ENCODE results near the gene LMNTD2.

LMNTD2 gene, protein sequence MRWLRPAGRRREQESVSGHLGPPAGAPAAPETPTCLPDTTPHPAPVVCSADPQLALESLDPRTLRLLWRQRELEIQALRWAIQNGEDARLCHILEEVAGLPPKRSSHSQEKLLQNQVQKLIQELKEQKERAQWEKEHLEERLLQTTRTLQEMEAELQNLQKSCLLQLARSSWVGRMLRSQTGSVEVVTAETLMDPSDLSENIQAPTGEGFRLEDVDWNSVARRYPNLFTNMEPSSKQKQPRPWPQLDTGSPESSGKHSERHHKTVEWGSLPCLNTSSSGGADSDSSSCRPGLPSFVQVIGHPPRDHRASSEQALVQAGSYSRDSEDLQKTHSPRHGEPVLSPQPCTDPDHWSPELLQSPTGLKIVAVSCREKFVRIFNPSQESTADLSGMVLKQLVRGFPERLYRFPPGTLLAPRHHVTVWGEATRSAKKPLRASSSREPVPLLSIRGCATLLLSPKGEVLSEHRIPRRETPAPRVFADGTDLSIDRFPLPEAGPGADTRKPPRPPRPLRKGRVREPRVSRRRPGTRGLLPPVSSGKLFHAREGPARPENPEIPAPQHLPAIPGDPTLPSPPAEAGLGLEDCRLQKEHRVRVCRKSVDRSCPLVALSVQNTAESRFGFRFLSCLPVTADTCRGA

DNA sequence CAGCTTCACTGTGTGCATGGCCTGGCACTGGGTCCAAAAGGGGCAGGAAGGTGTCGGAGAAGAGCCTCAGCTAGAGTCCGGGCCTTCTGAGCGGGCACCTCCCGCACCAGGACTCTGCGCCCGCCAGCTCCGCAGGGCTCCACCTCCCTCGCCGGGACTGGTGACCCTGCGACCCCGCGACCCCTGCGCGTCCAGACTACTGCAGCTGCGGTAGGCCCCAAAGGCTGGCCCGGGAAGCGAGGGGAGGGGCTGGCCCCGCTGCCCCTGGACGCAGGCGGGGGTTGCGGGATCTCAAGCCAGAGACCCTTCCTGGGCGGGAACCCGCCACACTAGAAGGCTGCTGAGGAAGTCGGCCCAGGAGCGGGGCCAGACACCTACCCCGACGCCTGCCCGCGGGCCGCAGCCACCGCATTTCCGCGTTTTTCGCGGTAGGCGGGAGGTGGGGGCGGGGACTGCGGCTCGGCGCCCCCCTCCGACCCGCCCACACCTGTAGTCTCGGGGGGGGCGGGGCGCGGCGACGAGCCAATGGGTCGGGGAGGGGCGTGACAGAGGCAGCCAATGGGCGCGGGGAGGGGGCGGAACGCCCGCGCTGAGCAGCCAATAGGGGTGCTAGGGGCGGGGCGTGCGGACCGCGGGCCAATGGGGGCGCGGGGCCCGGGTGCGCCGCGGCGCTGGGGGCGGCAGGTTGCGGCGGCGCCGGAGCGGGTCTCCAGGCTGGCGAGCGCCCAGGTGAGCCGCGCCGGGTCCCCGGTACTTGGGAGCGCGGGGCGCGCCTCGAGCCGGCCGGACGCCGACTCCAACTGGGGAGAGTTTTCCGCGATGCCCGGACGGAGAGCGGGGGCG is at the start of gene LMNTD2, which contains the start of gene RASSF7:
LMNTD2 (minus strand) TSS at position 434 of the 843 bp plus-strand sequence; CDS start at position 412, 22 bp downstream.
RASSF7 (plus strand) TSS at position 666 of the 843 bp plus-strand sequence. CDS start 799 bp downstream, outside the sequence.
- DNase-seq: peak; percentile 93 to 96

DNA sequence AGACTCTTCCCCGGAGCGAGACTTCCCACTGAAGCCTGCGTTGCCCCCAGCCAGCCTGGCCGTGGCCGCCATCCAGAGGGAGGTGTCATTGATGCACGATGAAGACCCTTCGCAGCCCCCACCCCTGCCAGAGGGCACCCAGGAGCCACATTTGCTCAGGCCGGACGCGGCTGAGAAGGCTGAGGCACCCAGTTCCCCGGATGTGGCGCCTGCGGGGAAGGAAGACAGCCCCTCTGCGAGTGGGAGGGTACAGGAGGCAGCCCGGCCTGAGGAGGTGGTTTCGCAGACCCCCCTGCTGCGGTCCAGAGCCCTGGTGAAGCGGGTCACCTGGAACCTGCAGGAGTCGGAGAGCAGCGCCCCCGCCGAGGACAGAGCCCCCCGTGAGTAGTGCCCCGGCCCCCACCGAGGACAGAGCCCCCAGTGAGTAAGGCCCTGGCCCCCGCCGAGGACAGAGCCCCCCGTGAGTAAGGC is 48.8 kb upstream of the LMNTD2 start:
- DNase-seq: no peak

- DNase-seq: no peak
These were observed 48.3 kb upstream of the LMNTD2 start for GRCh38 chr11:608791-609251.

DNA sequence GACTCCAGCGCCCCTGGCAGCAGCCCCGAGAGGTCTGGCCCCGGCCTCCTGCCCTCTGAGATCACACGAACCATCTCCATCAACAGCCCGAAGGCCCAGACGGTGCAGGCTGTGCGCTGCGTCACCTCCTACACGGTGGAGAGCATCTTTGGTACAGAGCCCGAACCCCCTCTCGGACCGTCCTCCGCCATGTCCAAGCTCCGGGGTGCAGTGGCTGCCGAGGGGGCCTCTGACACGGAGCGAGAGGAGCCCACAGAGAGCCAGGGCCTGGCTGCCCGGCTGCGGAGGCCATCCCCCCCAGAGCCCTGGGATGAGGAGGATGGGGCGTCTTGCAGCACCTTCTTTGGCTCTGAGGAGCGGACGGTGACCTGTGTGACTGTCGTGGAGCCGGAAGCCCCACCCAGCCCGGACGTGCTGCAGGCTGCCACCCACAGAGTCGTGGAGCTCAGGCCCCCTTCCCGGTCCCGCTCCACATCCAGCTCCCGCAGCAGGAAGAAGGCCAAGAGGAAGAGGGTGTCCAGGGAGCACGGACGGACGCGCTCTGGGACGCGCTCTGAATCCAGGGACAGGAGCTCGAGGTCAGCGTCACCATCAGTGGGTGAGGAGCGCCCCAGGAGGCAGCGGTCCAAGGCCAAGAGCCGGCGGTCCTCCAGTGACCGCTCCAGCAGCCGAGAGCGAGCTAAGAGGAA is 47.6 kb upstream of the LMNTD2 start:
- DNase-seq: no peak

DNA sequence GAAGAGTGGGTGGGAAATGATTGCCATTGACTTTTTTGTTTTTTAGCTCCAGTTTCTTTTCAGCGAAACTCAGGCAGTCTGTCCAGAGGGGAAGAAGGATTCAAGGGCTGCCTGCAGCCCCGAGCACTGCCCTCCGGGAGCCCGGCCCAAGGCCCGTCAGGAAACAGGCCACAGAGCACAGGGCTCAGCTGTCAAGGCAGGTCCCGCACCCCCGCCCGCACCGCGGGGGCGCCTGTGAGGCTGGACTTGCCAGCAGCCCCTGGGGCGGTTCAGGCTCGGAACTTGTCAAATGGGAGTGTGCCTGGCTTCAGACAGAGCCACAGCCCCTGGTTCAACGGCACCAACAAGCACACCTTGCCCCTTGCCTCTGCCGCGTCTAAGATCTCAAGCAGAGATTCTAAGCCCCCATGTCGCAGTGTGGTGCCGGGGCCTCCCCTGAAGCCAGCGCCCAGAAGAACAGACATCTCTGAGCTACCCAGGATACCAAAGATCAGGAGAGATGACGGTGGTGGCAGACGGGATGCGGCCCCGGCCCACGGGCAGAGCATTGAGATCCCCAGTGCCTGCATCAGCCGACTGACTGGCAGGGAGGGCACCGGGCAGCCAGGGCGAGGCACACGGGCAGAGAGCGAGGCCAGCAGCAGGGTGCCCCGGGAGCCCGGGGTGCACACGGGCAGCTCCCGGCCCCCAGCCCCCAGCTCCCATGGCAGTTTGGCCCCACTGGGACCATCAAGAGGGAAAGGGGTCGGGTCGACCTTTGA is 46.7 kb upstream of the LMNTD2 start:
- DNase-seq: no peak

DNA sequence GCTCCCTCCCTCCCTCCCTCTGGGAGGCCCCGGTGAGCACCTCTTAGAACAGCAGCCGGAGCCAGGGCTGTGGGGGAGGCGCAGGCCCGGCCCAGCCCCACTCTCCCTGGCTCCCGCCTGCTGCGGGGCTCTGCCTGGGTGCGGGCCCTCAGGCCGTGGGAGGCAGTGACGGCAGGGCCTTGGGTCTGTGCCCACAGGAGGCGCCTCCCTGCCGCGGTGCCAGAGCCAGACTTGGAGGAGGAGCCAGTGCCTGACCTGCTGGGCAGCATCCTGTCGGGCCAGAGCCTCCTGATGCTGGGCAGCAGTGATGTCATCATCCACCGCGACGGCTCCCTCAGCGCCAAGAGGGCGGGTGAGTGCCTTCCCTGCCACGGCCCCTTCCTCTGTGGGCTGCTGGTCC is 45.7 kb upstream of the LMNTD2 start:
- no peak for DNase-seq

DNA sequence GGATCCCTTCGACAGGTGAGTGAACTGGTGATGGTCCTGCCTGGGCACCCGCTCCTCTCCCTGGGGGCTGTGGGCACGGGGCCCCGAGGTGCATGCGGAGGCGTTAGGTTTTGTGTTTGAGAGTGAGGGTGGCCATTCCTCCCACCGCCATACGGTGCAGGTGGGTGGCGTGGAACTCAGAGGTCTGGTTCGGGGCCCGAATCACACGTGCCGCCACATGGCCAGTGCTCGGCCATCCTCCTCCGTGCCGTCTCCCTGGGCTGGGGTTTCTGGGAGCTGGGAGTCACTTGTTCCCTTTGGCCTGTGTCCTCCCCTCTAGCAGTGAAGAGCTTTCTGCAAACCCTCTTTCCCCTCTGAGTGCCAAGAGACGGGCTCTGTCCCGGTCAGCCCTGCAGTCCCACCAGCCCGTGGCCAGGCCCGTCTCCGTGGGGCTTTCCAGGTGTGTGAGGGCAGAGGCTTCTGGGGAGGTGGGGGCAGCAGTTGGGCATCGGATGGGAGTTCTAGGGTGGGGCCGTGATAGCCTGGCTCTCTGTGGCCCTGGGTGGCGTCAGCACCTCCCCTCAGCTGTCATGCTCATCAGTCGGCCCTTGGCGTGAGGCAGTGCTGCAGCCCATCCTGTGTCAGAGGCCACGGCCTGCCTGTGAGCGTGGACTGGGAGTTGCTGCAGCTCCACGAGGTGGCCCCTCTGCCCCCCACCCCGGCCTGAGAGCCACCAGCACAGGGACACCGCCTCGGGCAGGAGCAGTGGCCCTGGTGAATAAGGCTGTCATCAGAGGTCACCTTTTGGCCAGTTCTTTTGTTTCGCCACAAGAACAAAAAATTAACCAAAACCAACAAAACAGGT is 45.0 kb upstream of the LMNTD2 start:
- DNase-seq: no peak

DNA sequence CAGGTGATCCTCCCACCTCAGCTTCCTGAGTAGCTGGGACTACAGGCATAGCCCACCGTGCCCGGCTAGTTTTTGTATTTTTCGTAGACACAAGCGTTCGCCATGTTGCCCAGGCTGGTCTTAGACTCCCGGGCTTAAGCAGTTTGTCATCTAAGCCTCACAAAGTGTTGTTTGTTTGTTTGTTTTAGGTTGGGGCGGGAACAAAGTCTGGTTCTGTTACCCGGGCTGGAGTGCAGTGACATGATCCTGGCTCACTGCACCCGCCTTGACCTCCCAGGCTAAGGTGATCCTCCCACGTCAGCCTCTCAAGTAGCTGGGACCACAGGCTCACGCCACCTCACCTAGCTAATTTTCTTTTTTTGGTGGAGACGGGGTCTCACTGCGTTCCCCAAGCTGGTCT is 42.6 kb upstream of the LMNTD2 start:
- no peak for DNase-seq

DNA sequence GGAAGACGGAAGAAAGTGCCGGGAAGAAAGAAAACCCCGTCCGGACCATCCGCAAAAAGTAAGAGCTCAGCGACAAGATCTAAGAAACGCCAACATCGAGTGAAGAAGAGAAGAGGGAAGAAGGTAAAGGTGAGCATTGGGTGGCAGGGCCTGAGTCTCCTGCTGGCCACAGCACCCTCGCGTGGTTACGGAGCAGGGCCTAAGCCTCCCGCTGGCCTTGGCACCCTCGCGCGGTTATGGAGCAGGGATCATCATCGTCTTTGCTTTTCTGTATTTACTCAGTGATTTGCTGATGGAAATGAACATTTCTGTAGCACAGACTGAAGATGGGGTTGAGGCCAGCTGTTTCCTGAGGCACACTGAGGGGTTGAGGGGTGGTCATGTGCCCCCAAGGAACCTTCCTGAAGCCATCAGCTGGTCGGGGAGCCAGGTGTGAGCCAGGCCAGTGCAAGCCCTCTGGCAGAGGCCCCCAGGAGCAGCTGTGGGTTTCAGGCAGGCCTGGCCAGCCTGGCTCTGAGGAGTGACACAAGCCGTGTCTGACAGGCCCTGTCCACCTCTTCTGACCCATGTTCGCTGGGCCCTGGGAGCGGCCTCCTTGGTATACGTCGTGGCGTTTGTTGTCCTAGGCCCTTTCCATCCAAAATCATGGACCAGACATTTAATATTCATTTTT is 41.2 kb upstream of the LMNTD2 start:
- no peak for DNase-seq

- DNase-seq: no peak
These were observed 37.6 kb upstream of the LMNTD2 start for GRCh38 chr11:598005-598680.

GRCh38 chr11:597166-597725 is 36.7 kb upstream of the LMNTD2 start:
- no peak for DNase-seq

DNA sequence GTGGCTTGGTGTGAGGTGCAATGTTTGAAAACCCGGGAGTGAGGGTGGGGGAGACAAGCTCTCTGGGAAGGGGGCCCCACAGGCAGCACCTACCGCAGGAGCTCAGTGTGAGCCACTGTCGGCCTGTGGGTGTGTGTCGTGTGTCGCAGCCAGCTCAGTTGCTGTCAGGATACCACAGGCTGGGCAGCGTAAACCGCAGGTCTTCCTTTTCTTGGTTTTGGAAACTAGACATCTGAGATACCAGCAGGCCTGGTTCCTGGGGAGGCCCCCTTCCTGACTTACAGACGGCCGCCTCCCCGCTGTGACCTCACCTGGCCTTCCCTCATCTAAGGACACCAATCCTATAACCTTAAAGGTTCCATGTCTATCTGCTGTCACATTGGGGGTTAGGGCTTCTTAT is 35.8 kb upstream of the LMNTD2 start:
- DNase-seq: no peak

- no peak for DNase-seq
These were observed 34.9 kb upstream of the LMNTD2 start for GRCh38 chr11:595400-595799.

DNA sequence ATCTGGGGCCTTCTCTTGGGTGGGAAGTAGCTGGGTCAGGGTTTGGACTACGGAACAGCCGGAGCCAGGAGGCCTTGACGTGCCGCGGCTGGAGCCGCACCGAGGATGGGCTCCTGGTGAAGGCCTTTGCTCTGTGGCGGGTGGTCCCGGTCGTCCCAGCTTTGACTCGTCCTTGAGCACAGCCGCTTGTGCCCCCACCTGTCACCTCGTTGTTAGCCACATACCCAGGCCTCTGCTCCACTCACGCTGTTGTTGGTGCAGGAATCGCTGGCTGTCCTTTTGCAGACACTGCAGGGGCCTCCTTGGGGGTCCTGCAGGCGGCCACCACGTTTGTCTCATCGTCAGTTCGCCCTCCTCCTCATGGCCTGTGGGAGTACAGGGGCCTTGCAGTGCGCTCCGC is 32.8 kb upstream of the LMNTD2 start:
- no peak for DNase-seq

- no peak for DNase-seq
These were observed 32.4 kb upstream of the LMNTD2 start for GRCh38 chr11:592918-593317.

DNA sequence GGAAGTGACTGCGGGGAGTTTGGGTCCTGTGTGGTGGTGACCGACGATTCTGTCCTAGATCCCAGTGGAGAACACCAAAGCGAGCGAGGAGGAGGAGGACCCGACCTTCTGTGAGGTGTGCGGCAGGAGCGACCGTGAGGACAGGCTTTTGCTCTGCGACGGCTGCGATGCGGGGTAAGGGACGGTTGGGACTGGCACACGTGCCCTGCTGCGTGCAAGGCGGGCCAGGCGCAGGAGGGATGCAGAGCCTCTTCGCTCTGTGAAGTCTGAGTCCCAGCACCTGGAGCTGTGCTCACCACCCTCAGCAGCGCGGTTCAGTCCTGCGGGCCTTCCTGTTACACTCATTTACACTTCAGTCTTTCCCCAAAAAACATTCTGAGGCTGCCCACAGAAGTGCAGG is 32.0 kb upstream of the LMNTD2 start:
- DNase-seq: no peak

DNA sequence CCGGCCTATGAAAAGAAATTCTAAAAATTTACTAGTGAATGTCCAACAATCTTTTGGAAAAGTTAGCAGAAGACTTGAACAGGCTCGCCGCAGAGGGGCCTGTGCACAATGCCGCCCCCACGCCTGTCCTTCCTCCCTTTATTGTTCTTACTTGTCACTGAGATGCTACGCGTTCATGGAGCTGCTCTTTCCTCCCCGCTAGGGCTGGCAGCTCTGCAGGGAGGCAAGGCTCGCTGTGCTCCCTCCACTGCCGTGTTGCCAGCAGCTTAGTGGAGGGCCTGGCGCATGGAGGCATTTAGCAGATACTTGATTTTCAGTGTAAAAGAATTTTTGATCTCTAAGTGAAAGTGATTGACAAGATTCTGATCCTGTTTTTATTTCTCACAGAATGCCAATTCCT is 30.5 kb upstream of the LMNTD2 start:
- DNase-seq: no peak

DNA sequence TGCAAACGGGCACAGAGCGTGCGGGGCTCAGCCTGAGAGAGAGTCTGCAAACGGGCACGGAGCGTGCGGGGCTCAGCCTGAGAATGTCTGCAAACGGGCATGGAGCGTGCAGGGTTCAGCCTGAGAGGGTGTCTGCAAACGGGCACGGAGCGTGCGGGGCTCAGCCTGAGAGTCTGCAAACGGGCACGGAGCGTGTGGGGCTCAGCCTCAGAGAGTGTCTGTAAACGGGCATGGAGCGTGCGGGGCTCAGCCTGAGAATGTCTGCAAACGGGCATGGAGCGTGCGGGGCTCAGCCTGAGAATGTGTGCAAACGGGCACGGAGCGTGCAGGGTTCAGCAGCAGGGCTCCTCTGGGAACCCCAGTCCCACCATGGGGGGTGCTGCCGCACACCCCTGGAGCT is 29.3 kb upstream of the LMNTD2 start:
- no peak for DNase-seq

- peak; percentile 77 to 83 for DNase-seq
These were observed 27.4 kb upstream of the LMNTD2 start for GRCh38 chr11:587978-588380.
